ENCODE measurements around the gene FNDC1.

The FNDC1 gene

GRCh38 chr6:159217595-159218275 is 48.5 kb downstream of the FNDC1 start:
- no peaks in the 10 kb centered on the region for H3K9me3 ChIP-seq (ENCODE audit: insufficient read depth, low read length)
- H4K20me1 ChIP-seq (ENCODE audit: low read depth, low read length): no peaks in the 10 kb centered on the region
- H3K27me3 ChIP-seq (ENCODE audit: low read length): no peaks in the 10 kb centered on the region
- H3K4me3 ChIP-seq (ENCODE audit: insufficient read depth, low read length, poor library complexity, severe bottlenecking): peak overlapping the region; percentile 8
- no peaks in the 10 kb centered on the region for H3K9me2 ChIP-seq (replicated peaks; ENCODE audit: insufficient read depth, low read length)
- peaks cover 7% of the 10 kb centered on the region; the same call in 1 of the 2 replicates for H3F3A ChIP-seq (ENCODE audit: insufficient read depth)
- H2AFZ ChIP-seq (ENCODE audit: low read depth, low read length, severe bottlenecking): peak overlapping the region; percentile 84
- peak overlapping the region; percentile 27; the same call in 1 of the 2 replicates for H3K27ac ChIP-seq (ENCODE audit: low read depth, low read length)
- H3K4me2 ChIP-seq (ENCODE audit: low read depth, low read length, poor library complexity, severe bottlenecking): peak overlapping the region; percentile 53
- no peaks in the 10 kb centered on the region for H3K79me2 ChIP-seq (ENCODE audit: insufficient read depth, low read length)
- peak overlapping the region; percentile 36 for H3K9ac ChIP-seq (ENCODE audit: low read length)
- no peaks in the 10 kb centered on the region for H3K36me3 ChIP-seq (ENCODE audit: low read length)
- TF ChIP-seq EZH2phosphoT487 (conservative IDR thresholded peaks at IDR 0.05; ENCODE audit: low read length): no peak
- peak; percentile 82 for TF ChIP-seq CTCF (IDR thresholded peaks at IDR 0.05; ENCODE audit: insufficient read depth, low read length, poor library complexity, severe bottlenecking)

GRCh38 chr6:159220093-159220492 is 50.9 kb downstream of the FNDC1 start:
- Histone ChIP-seq H3K36me3 (ENCODE audit: low read length) (no peaks in the 10 kb centered on the region), H3K9me3 (ENCODE audit: insufficient read depth, low read length) (no peaks in the 10 kb centered on the region), H3K9me2 (replicated peaks; ENCODE audit: insufficient read depth, low read length) (no peaks in the 10 kb centered on the region), H2AFZ (ENCODE audit: low read depth, low read length, severe bottlenecking) (no peak overlapping the region), H3K27ac (ENCODE audit: low read depth, low read length) (no peak overlapping the region), H4K20me1 (ENCODE audit: low read depth, low read length) (no peaks in the 10 kb centered on the region), H3K4me3 (ENCODE audit: insufficient read depth, low read length, poor library complexity, severe bottlenecking) (no peak overlapping the region), H3K27me3 (ENCODE audit: low read length) (no peaks in the 10 kb centered on the region), H3K79me2 (ENCODE audit: insufficient read depth, low read length) (no peaks in the 10 kb centered on the region), H3F3A (ENCODE audit: insufficient read depth) (peaks cover 7% of the 10 kb centered on the region; the same call in 1 of the 2 replicates), H3K4me2 (ENCODE audit: low read depth, low read length, poor library complexity, severe bottlenecking) (peak overlapping the region; percentile 7), H3K9ac (ENCODE audit: low read length) (no peak overlapping the region)
- TF ChIP-seq EZH2phosphoT487 (conservative IDR thresholded peaks at IDR 0.05; ENCODE audit: low read length): no peak
- no peak for TF ChIP-seq CTCF (IDR thresholded peaks at IDR 0.05; ENCODE audit: insufficient read depth, low read length, poor library complexity, severe bottlenecking)

DNA sequence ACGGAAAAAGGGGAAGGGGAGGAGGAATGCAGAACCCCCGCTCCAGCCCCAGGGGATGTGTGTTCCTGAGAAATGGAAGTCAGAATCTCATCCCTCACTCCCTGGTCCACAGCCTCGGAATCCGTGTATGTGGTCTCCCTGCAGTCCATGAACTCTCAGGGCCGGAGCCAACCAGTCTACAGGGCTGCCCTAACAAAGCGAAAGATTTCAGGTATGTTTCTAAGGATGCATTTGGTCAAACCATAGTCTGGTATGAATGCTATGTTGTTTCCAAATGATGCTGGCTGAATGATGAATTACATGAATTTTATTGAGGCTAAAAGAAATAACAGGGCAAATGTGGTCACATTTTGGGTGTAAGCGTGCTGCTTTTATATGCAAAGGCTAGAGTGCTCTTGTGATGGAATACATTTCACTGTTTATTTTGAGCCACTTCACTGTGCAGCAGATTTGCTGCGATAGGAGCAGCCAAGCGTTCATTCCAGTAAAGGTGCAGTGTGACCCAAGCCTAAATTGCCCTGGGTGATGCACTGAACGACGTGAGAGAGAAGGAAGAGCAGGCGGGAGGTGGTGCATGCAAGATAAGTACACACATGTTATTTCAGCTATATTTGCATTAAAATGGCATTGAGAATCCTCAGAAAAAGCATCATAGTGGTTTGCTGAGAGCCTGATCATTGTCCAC is 52.4 kb downstream of the FNDC1 start:
- no peak overlapping the region for H3K4me3 ChIP-seq (ENCODE audit: insufficient read depth, low read length, poor library complexity, severe bottlenecking)
- no peaks in the 10 kb centered on the region for H3K36me3 ChIP-seq (ENCODE audit: low read length)
- no peaks in the 10 kb centered on the region for H3K9me2 ChIP-seq (replicated peaks; ENCODE audit: insufficient read depth, low read length)
- no peaks in the 10 kb centered on the region for H3K79me2 ChIP-seq (ENCODE audit: insufficient read depth, low read length)
- peak overlapping the region; percentile 25 for H2AFZ ChIP-seq (ENCODE audit: low read depth, low read length, severe bottlenecking)
- H4K20me1 ChIP-seq (ENCODE audit: low read depth, low read length): no peaks in the 10 kb centered on the region
- no peaks in the 10 kb centered on the region for H3K9me3 ChIP-seq (ENCODE audit: insufficient read depth, low read length)
- H3F3A ChIP-seq (ENCODE audit: insufficient read depth): peaks cover 7% of the 10 kb centered on the region; the same call in 1 of the 2 replicates
- peak overlapping the region; percentile 34 for H3K4me2 ChIP-seq (ENCODE audit: low read depth, low read length, poor library complexity, severe bottlenecking)
- no peaks in the 10 kb centered on the region for H3K27me3 ChIP-seq (ENCODE audit: low read length)
- TF ChIP-seq CTCF (IDR thresholded peaks at IDR 0.05; ENCODE audit: insufficient read depth, low read length, poor library complexity, severe bottlenecking) (no peak), EZH2phosphoT487 (conservative IDR thresholded peaks at IDR 0.05; ENCODE audit: low read length) (no peak)
- H3K27ac ChIP-seq (ENCODE audit: low read depth, low read length): no peak overlapping the region
- no peak overlapping the region for H3K9ac ChIP-seq (ENCODE audit: low read length)

Measured in SU-DHL-6 (cell line).